NCI-H1048 (cell line): ENCODE measurements around the gene C1QTNF8.
"Not testable (repeated sequence)": the region's sequence is repeated elsewhere in the genome, so short reads cannot be mapped to it uniquely, and the experiment has no call there.

Experiments used
- DNase-seq: peaks from one replicate; lab custom pipeline; 2025; lab: John Stamatoyannopoulos, UW

The C1QTNF8 gene

DNA sequence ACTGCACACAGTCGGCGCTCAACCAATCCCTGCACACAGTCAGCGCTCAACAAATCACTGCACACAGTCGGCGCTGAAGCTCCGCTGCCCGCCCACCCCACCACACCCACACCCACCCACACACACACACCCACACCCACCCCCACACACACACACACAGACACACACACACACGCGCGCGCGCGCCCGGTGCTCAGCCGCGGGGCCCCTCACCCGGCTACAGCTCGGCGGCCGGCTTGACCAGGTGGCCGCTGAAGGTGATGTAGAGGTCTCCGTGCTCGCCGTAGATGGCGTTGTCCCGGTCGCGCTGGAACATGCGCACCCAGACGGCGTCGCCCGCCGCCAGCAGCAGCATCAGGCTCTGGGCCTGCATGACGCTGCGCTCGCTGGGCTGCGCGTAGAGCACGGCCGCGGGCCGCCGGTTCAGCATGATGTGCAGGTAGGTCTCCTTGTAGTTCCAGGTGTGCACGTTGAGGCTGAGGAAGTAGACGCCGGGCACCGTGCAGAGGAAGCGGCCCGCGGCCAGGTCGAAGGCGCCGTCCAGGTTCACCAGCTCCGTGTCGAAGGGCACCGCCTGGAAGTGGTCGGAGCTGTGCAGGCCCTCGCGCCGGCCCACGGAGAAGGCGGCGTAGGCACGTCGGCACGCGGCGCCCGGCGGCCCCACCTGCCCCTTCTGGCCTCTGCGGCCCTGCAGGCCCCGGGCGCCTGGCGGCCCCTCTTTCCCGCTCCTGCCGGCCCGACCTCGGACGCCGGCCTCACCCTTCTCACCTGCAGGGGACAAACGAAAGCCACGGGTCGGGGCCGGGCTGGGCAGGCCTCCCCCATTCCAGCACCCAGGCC is 2.5 kb downstream of the C1QTNF8 start:
- DNase-seq: no peak

- DNase-seq: not testable (repeated sequence)
Measured at GRCh38 chr16:1092685-1093283, 3.3 kb downstream of the C1QTNF8 start.

- DNase-seq: no peak
Measured at GRCh38 chr16:1091992-1092552, 4.0 kb downstream of the C1QTNF8 start.

- no peak for DNase-seq
Measured at GRCh38 chr16:1090620-1091587, 5.1 kb downstream of the C1QTNF8 start.

DNA sequence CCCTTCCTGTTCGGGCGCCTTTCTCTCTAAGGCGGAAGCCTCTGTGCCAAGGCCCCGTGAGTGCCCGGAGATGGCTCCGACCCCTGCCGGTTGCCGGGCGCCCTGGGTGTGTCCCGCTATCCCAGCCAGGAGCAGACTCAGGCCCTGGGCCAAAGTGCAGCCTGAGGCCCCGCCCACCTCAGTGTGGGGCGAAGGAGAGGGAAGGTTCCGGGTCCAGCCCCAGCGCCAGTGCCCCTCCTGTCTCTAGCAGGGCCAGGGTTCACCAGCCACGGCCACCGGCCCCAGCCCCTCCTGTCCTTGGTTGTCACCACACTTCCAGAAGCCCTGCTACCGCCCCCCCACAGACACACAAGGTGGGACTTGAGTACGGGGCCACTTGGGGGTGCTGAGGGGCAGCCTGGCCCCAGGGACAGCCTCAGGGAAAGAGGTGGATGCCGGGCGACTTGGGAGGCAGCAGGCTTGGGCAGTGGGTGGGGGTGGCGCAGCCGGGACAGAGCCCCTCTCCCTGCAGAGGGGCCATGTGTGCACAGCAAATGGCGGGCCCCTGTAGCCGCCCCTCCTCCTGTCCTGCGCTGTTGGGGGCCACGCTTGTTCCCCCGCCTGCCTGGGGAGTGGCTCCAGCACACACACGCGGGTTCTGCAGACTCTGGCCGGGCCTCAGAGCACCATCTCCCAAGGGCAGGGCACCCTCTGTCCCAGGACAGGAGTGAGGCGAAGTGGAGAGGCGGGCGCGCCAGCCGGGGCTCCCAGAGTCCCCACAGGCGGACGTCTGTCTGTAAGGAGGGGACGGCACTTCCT is 6.0 kb downstream of the C1QTNF8 start:
- no peak for DNase-seq

- DNase-seq: no peak
Measured at GRCh38 chr16:1089439-1089821, 6.6 kb downstream of the C1QTNF8 start.

DNA sequence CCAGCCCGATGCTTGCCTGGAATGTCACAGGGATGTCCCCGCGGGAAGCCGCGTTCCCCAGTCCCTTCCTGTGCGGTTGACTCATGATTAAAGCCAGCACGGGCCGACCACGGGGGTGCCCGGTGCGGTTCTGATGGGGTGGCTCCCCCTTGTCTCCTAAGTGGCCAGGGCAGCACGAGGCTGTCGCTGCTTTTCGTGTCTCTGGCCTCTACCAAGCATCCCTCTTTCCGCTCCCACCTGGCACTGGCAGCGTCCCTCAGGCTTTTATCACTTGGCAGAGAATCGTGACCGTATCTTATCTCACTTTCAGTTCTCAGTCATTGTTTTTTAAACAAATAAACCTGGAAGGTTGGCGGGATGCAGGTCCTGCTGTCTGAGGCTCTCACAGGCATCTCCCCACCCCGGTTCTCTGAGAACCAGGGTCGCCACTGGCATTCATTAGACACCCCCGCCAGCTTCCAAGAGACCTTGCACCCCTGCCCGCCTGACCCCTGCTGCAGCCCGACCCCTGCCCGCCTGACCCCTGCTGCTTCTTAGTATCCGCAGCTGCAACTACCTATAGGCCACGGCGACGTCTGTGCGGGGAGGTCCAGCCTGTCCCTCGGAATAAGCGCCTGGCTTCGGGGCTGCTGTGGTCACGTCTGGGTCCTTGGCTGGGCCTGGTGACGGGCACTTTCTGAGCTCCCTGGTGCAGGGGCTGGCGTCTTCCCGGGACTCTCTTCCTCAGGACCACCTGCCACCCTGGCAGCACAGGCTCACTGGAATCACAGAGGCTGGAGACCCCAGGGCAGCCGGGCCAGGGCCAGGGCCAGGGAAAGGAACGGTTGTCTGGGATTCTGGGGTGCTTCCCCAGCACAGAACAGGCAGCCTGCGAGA is 7.5 kb downstream of the C1QTNF8 start:
- no peak for DNase-seq

DNA sequence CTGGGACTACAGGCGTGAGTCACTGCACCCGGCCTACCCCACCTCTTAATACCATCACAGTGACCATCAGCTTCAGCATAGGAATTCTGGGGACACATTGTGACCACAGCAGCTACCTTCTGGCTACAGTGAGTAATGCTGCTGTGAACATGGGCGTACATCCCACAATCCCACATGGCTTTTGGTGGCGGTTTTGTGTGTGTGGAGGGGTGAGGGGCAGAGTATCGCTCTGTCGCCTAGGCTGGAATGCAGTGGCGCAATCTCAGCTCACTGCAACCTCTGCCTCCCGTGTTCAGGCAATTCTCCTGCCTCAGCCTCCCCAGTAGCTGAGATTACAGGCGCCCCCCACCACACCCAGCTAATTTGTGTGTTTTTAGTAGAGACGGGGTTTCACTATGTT is 9.6 kb downstream of the C1QTNF8 start:
- DNase-seq: not testable (repeated sequence)

DNA sequence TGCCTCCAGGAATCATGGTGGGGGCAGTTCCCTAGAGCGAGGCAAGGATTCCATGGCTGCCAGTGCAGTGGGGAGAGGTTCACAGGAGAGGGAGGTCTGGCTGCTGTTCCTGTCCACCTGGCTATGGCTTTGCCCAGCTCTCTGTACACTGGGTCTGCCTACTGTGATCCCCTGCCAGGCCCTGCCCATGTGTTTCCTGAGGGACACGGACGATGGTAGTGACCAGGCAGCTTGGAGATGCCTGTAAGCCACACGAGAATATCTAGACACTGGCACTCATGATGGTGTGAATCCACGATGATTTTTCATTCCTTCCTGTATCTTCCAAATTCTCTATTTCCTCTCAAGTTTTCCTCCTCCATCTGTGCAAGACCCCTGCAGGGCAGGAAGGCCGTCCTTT is 11.1 kb downstream of the C1QTNF8 start:
- DNase-seq: no peak

GRCh38 chr16:1082952-1083675 is 12.9 kb downstream of the C1QTNF8 start:
- no peak for DNase-seq

- DNase-seq: no peak
Measured at GRCh38 chr16:1082266-1082951, 13.6 kb downstream of the C1QTNF8 start.

GRCh38 chr16:1081734-1082265 is 14.2 kb downstream of the C1QTNF8 start:
- no peak for DNase-seq

DNA sequence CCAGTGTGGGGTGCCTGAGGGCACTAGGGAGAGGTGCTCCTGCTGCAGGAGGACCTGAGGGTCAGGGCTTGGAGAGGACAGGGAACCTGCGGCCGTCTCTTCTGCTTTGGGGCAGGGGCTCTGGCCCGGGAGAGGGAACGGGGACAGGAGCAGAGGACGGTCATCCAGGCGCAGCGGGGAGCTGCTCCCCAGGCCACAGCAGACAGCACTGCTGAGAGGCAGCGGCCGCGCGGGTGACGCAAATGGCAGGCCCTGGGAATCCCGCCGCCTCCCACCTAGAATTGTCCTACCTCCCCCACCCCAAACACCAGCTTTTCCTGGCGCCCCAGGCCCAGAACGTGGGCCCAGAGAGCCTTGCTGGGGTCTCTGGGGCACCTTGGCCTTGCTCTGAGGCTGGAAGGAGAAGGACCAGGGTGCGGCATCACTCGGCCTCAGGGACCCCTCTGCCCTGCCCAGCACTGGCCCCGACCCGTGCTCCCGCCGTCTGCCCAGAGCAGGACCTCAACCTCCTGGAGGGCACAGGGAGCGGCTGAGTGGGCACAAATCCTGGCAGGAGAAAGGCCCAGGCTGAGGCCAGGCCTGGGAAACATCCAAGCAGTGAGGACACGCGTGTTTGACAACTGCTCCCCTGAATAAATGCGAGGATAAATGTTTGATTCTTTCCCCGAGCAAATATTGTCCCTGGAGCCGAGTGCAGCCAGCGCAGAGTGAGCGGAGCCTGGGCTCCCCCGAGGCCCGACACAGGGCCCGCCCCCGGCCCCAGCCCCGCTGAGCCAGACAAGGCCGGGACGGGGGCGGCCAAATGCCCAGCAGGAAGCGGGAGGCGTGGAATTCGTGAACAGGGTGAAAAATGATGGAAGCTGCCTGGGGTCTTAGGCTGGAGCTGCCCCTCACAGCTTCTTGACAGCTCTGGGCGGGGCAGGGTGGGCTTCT is 15.0 kb downstream of the C1QTNF8 start:
- DNase-seq: no peak

GRCh38 chr16:1079786-1080525 is 16.1 kb downstream of the C1QTNF8 start:
- no peak for DNase-seq

DNA sequence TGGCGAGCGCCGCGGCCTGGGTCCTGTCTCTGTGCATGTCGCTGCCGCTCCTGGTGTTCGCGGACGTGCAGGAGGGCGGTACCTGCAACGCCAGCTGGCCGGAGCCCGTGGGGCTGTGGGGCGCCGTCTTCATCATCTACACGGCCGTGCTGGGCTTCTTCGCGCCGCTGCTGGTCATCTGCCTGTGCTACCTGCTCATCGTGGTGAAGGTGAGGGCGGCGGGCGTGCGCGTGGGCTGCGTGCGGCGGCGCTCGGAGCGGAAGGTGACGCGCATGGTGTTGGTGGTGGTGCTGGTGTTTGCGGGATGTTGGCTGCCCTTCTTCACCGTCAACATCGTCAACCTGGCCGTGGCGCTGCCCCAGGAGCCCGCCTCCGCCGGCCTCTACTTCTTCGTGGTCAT is 16.7 kb downstream of the C1QTNF8 start:
- no peak for DNase-seq

DNA sequence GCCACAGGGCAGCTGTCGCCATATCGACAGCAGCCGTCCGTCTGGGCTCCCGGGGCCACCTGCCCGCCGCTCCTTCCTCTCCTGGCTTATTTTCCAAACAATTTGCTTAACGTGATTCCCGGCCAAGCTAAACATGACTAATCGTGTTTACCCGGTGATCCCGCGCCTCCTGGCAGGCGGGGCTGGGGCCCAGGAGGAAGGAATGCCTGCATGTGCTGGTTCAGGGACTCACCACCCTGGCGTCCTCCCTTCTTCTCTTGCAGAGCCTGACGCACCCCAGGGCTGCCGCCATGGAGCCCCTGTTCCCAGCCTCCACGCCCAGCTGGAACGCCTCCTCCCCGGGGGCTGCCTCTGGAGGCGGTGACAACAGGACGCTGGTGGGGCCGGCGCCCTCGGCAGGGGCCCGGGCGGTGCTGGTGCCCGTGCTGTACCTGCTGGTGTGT is 17.4 kb downstream of the C1QTNF8 start:
- no peak for DNase-seq
